ENCODE results near the gene GSTM4. TPM values are rescaled to one million over a fixed set of nuclear protein-coding genes. Genes with fewer than 3 reads are reported as not detected.

The GSTM4 gene
- total RNA-seq, 2 experiments from 2014 or later: 6.0 to 8.0 TPM

DNA sequence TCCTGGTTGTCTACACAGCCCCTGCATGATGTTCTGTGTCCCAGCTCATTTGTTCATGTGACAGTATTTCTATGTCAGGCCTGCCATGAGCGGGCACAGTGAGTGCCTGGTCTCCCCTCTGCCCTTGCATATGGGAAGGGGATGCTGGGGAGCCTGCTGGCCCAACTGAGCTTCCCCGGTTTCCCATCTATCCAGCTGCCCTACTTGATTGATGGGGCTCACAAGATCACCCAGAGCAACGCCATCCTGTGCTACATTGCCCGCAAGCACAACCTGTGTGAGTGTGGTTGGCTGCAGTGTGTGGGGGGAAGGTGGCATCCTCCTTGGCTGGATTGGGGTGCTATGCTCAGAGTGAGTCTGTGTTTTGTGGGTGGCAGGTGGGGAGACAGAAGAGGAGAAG, 1.5 kb downstream of the GSTM4 start:
- TF ChIP-seq EZH2phosphoT487 (IDR thresholded peaks at IDR 0.05; ENCODE audit: borderline replicate concordance, low read depth, low read length): no peak
- Histone ChIP-seq H3K4me2 (ENCODE audit: low read length) (no peak overlapping the region), H3K9me2 (ENCODE audit: insufficient read depth, low read length) (no peaks in the 10 kb centered on the region), H4K20me1 (ENCODE audit: insufficient read depth, low read length) (no peaks in the 10 kb centered on the region), H3K4me1 (ENCODE audit: insufficient read depth, low read length, poor library complexity, severe bottlenecking) (peaks cover 5% of the 10 kb centered on the region), H3K36me3 (ENCODE audit: insufficient read depth, low read length) (no peaks in the 10 kb centered on the region), H3K9me3 (ENCODE audit: low read length) (no peaks in the 10 kb centered on the region), H2AFZ (ENCODE audit: low read length) (no peak overlapping the region), H3K27ac (ENCODE audit: low read depth, low read length, poor library complexity, severe bottlenecking) (no peak overlapping the region), H3K79me2 (ENCODE audit: insufficient read depth, low read depth, low read length) (no peaks in the 10 kb centered on the region), H3K4me3 (ENCODE audit: low read depth, low read length, poor library complexity, severe bottlenecking) (no peak overlapping the region)
- POLR2A ChIA-PET: interaction anchor here (0.9 kb wide), 1 partner anchor 97 kb away, joined by 3 read pairs; no protein-coding TSS in a partner anchor
- no TSS peak for BruUV-seq (replicated peaks)
- DNase-seq (ENCODE audit: low spot score): no peak
- CTCF ChIA-PET (ENCODE audit: unreplicated experiment): no interaction called here
- intact Hi-C loops (cut with micrococcal nuclease; ENCODE audit: unreplicated experiment): no loop called here

DNA sequence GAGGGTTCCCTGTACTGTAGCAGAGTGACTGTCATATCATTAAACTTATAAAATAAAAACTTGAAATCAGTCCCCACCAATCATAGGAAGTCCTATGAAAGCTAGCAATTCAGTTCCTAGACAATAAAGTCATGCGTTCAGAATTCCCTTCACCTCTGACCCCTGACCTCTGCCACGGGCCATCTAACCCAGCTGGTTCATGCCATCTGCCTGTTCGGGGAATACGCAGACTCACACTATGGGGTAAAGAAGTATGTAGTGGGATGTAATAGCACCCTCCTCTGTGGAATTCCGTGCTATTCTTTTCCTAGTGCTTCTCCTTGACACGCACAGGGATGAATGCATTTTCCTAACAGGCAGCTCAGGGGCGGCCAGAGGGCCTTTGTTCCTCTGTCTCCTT, 2.1 kb downstream of the GSTM4 start:
- H4K20me1 ChIP-seq (ENCODE audit: insufficient read depth, low read length): no peaks in the 10 kb centered on the region
- H3K4me1 ChIP-seq (ENCODE audit: insufficient read depth, low read length, poor library complexity, severe bottlenecking): peaks cover 5% of the 10 kb centered on the region
- intact Hi-C loops (cut with micrococcal nuclease; ENCODE audit: unreplicated experiment): no loop called here
- H3K4me3 ChIP-seq (ENCODE audit: low read depth, low read length, poor library complexity, severe bottlenecking): no peak overlapping the region
- no peak for DNase-seq (ENCODE audit: low spot score)
- no peak overlapping the region for H3K4me2 ChIP-seq (ENCODE audit: low read length)
- no peak overlapping the region for H3K27ac ChIP-seq (ENCODE audit: low read depth, low read length, poor library complexity, severe bottlenecking)
- no peaks in the 10 kb centered on the region for H3K79me2 ChIP-seq (ENCODE audit: insufficient read depth, low read depth, low read length)
- ChIA-PET POLR2A (interaction anchor here (0.9 kb wide), 1 partner anchor 96 kb away, joined by 3 read pairs; no protein-coding TSS in a partner anchor), CTCF (ENCODE audit: unreplicated experiment) (no interaction called here)
- H3K9me3 ChIP-seq (ENCODE audit: low read length): no peaks in the 10 kb centered on the region
- H2AFZ ChIP-seq (ENCODE audit: low read length): no peak overlapping the region
- H3K36me3 ChIP-seq (ENCODE audit: insufficient read depth, low read length): no peaks in the 10 kb centered on the region
- H3K9me2 ChIP-seq (ENCODE audit: insufficient read depth, low read length): no peaks in the 10 kb centered on the region
- no peak for TF ChIP-seq EZH2phosphoT487 (IDR thresholded peaks at IDR 0.05; ENCODE audit: borderline replicate concordance, low read depth, low read length)
- TF ChIP-seq, protein P1, sequence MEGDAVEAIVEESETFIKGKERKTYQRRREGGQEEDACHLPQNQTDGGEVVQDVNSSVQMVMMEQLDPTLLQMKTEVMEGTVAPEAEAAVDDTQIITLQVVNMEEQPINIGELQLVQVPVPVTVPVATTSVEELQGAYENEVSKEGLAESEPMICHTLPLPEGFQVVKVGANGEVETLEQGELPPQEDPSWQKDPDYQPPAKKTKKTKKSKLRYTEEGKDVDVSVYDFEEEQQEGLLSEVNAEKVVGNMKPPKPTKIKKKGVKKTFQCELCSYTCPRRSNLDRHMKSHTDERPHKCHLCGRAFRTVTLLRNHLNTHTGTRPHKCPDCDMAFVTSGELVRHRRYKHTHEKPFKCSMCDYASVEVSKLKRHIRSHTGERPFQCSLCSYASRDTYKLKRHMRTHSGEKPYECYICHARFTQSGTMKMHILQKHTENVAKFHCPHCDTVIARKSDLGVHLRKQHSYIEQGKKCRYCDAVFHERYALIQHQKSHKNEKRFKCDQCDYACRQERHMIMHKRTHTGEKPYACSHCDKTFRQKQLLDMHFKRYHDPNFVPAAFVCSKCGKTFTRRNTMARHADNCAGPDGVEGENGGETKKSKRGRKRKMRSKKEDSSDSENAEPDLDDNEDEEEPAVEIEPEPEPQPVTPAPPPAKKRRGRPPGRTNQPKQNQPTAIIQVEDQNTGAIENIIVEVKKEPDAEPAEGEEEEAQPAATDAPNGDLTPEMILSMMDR (conservative IDR thresholded peaks at IDR 0.05; ENCODE audit: low read length): no peak
- no TSS peak for BruUV-seq (replicated peaks)

DNA sequence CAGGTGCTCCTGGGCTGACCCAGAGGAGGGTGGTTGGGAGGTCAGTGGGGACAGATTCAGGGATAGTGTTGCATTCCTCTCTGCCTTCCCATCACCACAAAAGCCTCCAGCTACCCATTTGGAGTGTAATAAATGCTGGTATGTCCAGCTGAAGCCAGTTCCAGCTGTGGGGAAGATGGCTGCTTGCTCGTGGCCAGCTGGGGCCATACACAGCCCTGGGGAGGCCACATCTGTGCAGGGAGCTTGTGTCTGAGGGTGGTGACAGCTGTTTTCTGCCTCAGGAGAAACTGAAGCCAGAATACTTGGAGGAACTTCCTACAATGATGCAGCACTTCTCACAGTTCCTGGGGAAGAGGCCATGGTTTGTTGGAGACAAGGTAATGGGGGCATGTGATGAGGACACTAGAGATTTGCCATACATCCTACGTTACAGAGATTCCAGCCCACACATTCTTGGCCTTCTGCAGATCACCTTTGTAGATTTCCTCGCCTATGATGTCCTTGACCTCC, 2.7 kb downstream of the GSTM4 start:
- Histone ChIP-seq H3K4me2 (ENCODE audit: low read length) (no peak overlapping the region), H2AFZ (ENCODE audit: low read length) (no peak overlapping the region), H3K4me1 (ENCODE audit: insufficient read depth, low read length, poor library complexity, severe bottlenecking) (peaks cover 5% of the 10 kb centered on the region), H3K79me2 (ENCODE audit: insufficient read depth, low read depth, low read length) (no peaks in the 10 kb centered on the region), H4K20me1 (ENCODE audit: insufficient read depth, low read length) (no peaks in the 10 kb centered on the region), H3K9me3 (ENCODE audit: low read length) (no peaks in the 10 kb centered on the region), H3K4me3 (ENCODE audit: low read depth, low read length, poor library complexity, severe bottlenecking) (no peak overlapping the region), H3K27ac (ENCODE audit: low read depth, low read length, poor library complexity, severe bottlenecking) (no peak overlapping the region), H3K9me2 (ENCODE audit: insufficient read depth, low read length) (no peaks in the 10 kb centered on the region), H3K36me3 (ENCODE audit: insufficient read depth, low read length) (no peaks in the 10 kb centered on the region)
- intact Hi-C loops (cut with micrococcal nuclease; ENCODE audit: unreplicated experiment): no loop called here
- no peak for TF ChIP-seq EZH2phosphoT487 (IDR thresholded peaks at IDR 0.05; ENCODE audit: borderline replicate concordance, low read depth, low read length)
- TF ChIP-seq, protein P1 (conservative IDR thresholded peaks at IDR 0.05; ENCODE audit: low read length): no peak
- BruUV-seq (replicated peaks): no TSS peak
- no peak for DNase-seq (ENCODE audit: low spot score)
- CTCF ChIA-PET (ENCODE audit: unreplicated experiment): no interaction called here
- POLR2A ChIA-PET: interaction anchor here (0.9 kb wide), 1 partner anchor 95 kb away, joined by 3 read pairs; no protein-coding TSS in a partner anchor
